ENCODE measurements around the gene KRTAP5-11.

The KRTAP5-11 gene

DNA sequence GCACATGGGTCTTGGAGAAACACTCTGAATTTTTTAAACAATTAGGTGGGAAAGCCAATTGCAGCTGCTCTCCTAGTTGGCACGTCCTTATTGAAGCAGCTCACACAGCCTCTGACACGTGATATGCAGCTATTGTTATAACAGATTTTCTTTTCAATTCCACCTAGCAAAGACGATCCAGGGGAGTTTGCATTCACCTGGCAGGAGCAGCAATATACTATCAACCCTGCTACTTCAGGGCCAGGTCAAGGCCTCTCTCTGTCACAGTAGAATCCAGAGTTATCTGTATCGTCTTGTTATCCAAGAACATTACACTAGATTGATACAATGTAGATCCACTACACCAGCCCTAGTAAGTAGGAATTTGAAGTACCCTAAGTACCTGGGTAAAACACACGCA, 8.3 kb downstream of the KRTAP5-11 start:
- TF ChIP-seq SIN3A (IDR thresholded peaks at IDR 0.05; ENCODE audit: borderline replicate concordance, insufficient read depth, low read length) (no peak), POLR2AphosphoS5 (IDR thresholded peaks at IDR 0.05; ENCODE audit: low read depth, low read length) (no peak), REST (IDR thresholded peaks at IDR 0.05; ENCODE audit: insufficient read depth in 1 of 2, low read depth in 2 of 2, low read length in 2 of 2) (no peak), TAF1 (IDR thresholded peaks at IDR 0.05; ENCODE audit: borderline replicate concordance, insufficient read depth, low read length) (no peak), FOXP2 (optimal IDR thresholded peaks at IDR 0.05; ENCODE audit: borderline replicate concordance, extremely low read depth, extremely low read length, insufficient read depth) (no peak)

DNA sequence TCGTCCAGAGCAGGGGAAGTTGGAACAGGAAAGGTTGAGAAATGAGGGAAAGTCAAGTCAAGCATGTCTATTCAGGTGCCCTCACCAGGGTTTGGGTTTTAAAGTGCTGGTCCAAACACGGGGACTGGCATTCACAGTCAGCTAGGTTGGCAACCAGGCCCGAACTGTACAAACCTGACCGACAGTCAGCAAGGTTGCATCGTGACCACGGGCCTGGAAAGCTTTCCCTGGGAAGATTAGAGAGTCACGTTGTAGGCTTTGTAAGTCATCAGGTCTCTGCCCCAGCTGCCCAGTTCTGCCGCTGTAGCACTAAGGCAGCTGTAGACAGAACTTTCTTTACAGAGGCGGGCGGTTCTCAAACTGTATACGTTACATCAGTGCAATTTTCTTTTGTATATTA, 9.9 kb downstream of the KRTAP5-11 start:
- TF ChIP-seq SIN3A (IDR thresholded peaks at IDR 0.05; ENCODE audit: borderline replicate concordance, insufficient read depth, low read length), result no peak
- TF ChIP-seq REST (IDR thresholded peaks at IDR 0.05; ENCODE audit: insufficient read depth in 1 of 2, low read depth in 2 of 2, low read length in 2 of 2), result no peak
- TF ChIP-seq POLR2AphosphoS5 (IDR thresholded peaks at IDR 0.05; ENCODE audit: low read depth, low read length), result no peak
- no peak for TF ChIP-seq FOXP2 (optimal IDR thresholded peaks at IDR 0.05; ENCODE audit: borderline replicate concordance, extremely low read depth, extremely low read length, insufficient read depth)
- TF ChIP-seq TAF1 (IDR thresholded peaks at IDR 0.05; ENCODE audit: borderline replicate concordance, insufficient read depth, low read length), result no peak

- no peak for TF ChIP-seq SIN3A (IDR thresholded peaks at IDR 0.05; ENCODE audit: borderline replicate concordance, insufficient read depth, low read length)
- no peak for TF ChIP-seq POLR2AphosphoS5 (IDR thresholded peaks at IDR 0.05; ENCODE audit: low read depth, low read length)
- TF ChIP-seq FOXP2 (optimal IDR thresholded peaks at IDR 0.05; ENCODE audit: borderline replicate concordance, extremely low read depth, extremely low read length, insufficient read depth), result no peak
- no peak for TF ChIP-seq TAF1 (IDR thresholded peaks at IDR 0.05; ENCODE audit: borderline replicate concordance, insufficient read depth, low read length)
- no peak for TF ChIP-seq REST (IDR thresholded peaks at IDR 0.05; ENCODE audit: insufficient read depth in 1 of 2, low read depth in 2 of 2, low read length in 2 of 2)
Observed at GRCh38 chr11:71568704-71569349, 13.8 kb downstream of the KRTAP5-11 start.

GRCh38 chr11:71566081-71566620, 16.5 kb downstream of the KRTAP5-11 start:
- no peak for TF ChIP-seq REST (IDR thresholded peaks at IDR 0.05; ENCODE audit: insufficient read depth in 1 of 2, low read depth in 2 of 2, low read length in 2 of 2)
- TF ChIP-seq POLR2AphosphoS5 (IDR thresholded peaks at IDR 0.05; ENCODE audit: low read depth, low read length), result no peak

DNA sequence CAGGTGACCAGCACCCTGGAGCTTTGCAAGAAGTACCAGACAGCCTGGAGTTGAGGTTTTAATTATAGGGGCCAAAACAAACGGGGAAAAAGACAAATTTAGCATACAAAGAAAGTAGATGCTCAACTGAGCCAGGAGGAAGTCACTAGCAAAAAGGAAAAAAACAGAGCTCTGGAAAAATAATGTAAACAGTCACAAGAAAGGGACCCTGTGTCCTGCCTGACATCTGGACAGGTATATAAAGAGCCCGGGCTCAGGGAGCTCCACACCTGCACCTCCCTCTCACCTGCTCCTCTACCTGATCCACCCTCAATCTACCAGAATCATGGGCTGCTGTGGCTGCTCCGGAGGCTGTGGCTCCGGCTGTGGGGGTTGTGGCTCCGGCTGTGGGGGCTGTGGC, 17.4 kb downstream of the KRTAP5-11 start, which contains the start of gene KRTAP5-10:
KRTAP5-10 (plus strand) TSS at position 301 of the 400 bp plus-strand sequence; CDS start at position 326, 25 bp downstream.
- TF ChIP-seq TAF1 (IDR thresholded peaks at IDR 0.05; ENCODE audit: borderline replicate concordance, insufficient read depth, low read length) (no peak), SIN3A (IDR thresholded peaks at IDR 0.05; ENCODE audit: borderline replicate concordance, insufficient read depth, low read length) (no peak), FOXP2 (optimal IDR thresholded peaks at IDR 0.05; ENCODE audit: borderline replicate concordance, extremely low read depth, extremely low read length, insufficient read depth) (no peak), POLR2AphosphoS5 (IDR thresholded peaks at IDR 0.05; ENCODE audit: low read depth, low read length) (no peak), REST (IDR thresholded peaks at IDR 0.05; ENCODE audit: insufficient read depth in 1 of 2, low read depth in 2 of 2, low read length in 2 of 2) (no peak)
